ENCODE results near the gene OPCML.

OPCML gene

DNA sequence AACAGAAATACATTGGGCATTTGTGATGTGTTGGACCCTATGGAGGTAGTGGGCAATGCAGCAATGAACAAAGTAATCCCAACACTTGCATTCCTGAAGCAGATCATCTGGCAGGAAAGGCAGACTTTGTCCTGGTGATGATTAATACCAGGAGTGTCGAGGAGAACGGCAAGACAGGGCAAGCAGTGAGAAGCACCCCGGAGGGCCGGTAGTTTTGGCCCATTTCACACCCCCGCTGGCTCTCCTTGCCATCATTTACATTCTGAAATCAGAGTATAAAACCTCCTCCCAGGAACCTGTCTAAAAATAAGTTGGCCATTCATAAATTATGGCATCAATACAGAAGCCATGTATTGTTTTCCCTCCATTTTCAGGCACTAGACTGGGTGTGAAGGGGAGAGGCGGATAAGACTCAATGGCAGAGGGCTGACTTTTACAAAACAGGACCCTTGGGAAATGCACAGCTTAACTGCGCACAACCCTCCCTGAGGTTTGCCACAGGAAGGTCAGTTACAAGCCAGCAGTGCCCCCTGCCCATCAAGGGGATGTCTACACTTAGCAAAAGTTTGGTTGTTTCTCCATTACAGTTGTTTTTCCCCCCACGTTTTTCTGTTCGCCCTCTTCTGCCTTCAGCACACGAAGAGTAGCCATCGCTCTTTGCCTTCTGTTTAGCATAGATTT, 55.6 kb downstream of the OPCML start:
- no peak overlapping the region for H3K27ac ChIP-seq
- CTCF ChIA-PET, result no interaction called here
- TF ChIP-seq, protein P1, sequence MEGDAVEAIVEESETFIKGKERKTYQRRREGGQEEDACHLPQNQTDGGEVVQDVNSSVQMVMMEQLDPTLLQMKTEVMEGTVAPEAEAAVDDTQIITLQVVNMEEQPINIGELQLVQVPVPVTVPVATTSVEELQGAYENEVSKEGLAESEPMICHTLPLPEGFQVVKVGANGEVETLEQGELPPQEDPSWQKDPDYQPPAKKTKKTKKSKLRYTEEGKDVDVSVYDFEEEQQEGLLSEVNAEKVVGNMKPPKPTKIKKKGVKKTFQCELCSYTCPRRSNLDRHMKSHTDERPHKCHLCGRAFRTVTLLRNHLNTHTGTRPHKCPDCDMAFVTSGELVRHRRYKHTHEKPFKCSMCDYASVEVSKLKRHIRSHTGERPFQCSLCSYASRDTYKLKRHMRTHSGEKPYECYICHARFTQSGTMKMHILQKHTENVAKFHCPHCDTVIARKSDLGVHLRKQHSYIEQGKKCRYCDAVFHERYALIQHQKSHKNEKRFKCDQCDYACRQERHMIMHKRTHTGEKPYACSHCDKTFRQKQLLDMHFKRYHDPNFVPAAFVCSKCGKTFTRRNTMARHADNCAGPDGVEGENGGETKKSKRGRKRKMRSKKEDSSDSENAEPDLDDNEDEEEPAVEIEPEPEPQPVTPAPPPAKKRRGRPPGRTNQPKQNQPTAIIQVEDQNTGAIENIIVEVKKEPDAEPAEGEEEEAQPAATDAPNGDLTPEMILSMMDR (conservative IDR thresholded peaks at IDR 0.05; ENCODE audit: low read depth), result no peak
- POLR2A ChIA-PET (ENCODE audit: low non-redundant PET), result no interaction called here
- no peak for DNase-seq (ENCODE audit: low spot score)

DNA sequence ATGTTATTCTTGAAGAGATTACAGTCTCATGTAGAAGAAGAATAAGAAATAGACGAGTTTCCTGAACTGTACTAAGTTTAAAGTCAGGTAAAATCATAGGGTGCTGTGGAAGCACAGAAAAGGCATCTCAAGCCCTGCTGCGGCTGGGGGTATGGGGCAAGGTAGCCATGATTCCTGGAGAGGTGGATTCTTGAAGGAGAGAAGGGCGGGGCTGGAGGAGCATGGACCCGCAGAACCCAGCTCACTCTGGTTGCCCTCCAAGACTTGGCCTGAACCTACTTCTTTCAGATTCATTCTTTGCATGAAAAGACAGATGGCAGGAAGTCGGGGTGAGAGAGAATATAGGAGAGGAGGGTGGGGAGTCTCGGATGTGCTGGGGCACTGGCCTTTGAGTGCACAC, 57.8 kb downstream of the OPCML start:
- CTCF ChIA-PET, result no interaction called here
- no peak for DNase-seq (ENCODE audit: low spot score)
- TF ChIP-seq, protein P1 (conservative IDR thresholded peaks at IDR 0.05; ENCODE audit: low read depth), result no peak
- POLR2A ChIA-PET (ENCODE audit: low non-redundant PET), result no interaction called here
- no peak overlapping the region for H3K27ac ChIP-seq

DNA sequence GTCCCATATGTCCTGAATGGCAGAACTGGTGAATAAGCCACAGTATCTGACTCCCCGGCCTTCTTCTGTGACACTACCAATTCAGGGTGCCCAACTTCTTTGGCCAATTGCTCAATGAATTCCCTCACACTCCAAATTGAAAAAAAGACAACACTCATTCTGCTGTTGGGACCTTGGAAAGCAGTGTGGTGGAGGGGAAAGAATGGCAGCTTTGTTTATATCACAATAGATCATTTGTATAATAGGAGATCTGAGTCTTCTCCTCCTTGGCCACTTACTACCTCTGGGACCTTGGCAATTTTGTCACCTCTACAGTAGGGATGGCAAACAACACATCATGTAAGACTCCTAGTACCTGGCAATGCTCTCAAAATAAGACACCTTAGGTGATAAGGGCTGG, 64.6 kb downstream of the OPCML start:
- no peak for DNase-seq (ENCODE audit: low spot score)
- TF ChIP-seq, protein P1 (conservative IDR thresholded peaks at IDR 0.05; ENCODE audit: low read depth), result no peak
- no peak overlapping the region for H3K27ac ChIP-seq
- ChIA-PET CTCF (no interaction called here), POLR2A (ENCODE audit: low non-redundant PET) (no interaction called here)

DNA sequence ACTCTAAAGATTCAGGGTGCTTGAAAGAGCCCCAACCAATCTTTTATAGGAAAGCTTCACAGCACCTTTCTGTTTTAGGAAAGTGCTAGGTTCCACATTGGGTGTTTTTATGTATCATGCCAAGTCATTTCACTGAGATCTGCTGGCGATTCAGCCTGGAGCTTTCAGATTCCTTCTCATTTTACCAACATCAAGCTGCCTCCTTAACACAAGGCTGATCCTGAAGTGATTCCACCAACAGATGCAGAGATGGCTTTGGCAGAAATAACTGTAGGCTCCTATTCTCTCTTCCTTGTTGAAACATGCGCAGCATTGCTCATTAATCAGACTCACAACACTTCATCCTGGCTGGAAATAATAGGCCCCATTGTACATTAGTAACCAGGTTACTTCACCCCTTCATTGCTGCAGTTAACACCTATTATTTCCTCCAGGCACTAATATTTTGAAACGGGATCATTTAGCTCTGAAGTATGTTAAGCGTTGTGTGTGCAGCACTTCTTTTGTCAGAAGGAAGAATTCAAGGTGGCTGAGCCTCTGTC, 89.0 kb downstream of the OPCML start:
- no peak overlapping the region for H3K27ac ChIP-seq
- POLR2A ChIA-PET (ENCODE audit: low non-redundant PET), result no interaction called here
- TF ChIP-seq, protein P1 (conservative IDR thresholded peaks at IDR 0.05; ENCODE audit: low read depth), result no peak
- no peak for DNase-seq (ENCODE audit: low spot score)
- CTCF ChIA-PET, result no interaction called here

DNA sequence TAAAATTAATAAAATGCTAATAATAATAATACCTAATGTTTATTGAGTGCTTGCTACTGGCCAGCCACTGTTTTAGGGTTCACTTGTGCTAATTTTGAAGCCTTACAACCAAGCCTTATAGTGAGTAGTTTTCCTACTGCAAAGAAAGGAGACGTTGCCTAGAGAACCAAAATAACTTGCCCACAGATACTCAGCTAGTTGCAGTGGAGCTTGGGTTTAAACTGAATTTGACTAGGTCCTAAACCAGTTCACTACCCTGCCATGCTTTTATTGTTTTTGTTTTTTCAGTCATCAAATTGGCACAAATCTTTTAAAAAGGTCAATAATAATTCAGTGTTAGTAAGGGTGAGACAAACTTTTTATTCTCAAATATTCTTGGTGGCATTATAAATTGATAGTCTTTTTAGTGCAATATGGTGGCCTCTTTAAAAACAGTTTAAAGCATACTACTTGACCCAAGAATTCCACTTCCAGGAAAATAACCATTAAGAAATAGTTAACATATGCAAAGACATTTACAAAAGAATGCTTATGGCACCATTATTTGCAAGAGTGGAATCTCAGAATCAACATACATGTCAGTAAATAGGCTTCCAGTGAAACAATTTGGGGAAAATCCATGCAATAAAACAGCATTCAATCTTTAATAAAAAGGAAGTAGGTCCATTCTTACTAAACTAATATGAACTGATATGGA, 90.2 kb downstream of the OPCML start:
- ChIA-PET CTCF (no interaction called here), POLR2A (ENCODE audit: low non-redundant PET) (no interaction called here)
- no peak for DNase-seq (ENCODE audit: low spot score)

DNA sequence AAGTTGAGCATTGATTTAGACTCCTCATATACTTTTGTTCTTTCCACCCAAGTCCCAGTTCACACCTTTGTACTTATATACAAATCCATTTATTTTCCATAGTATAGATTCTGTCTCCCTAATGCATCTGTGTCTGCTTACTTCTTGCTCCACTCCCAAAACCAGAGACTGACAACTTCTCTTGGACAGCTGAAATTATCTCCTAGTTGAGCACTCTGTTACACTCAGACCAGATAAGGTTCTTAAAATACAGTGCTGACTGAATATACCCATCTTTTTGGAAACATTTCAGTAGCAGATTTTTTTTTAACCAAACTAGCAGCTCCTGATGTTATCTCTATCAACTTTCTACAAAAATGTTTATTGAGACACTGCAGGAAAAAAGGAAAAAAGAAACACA, 106.3 kb downstream of the OPCML start:
- DNase-seq (ENCODE audit: low spot score), result no peak
- POLR2A ChIA-PET (ENCODE audit: low non-redundant PET), result no interaction called here
- CTCF ChIA-PET, result no interaction called here
- no peak overlapping the region for H3K27ac ChIP-seq
- TF ChIP-seq, protein P1 (conservative IDR thresholded peaks at IDR 0.05; ENCODE audit: low read depth), result no peak

More for the DNA sequence above, 90.2 kb downstream of the OPCML start:
- no peak overlapping the region for H3K27ac ChIP-seq
- TF ChIP-seq, protein P1 (conservative IDR thresholded peaks at IDR 0.05; ENCODE audit: low read depth), result no peak
